GM18907 (cell line): ENCODE measurements around the gene OCEL1.

Source experiments
- ATAC-seq: cut with Tn5 transposase; IDR thresholded peaks from one replicate; pipeline ENCODE4 v1.9.1; 2021; ENCODE audit warnings: mild to moderate bottlenecking, moderate library complexity; ENCODE audit not compliant: unreplicated experiment

Gene OCEL1

GRCh38 chr19:17237747-17238706 lies 12.0 kb downstream of the OCEL1 start:
- no peak for ATAC-seq

GRCh38 chr19:17240062-17240752 lies 14.2 kb downstream of the OCEL1 start:
- ATAC-seq: no peak

GRCh38 chr19:17240826-17241399 lies 14.9 kb downstream of the OCEL1 start:
- ATAC-seq: no peak

GRCh38 chr19:17242431-17243208 lies 16.6 kb downstream of the OCEL1 start:
- no peak for ATAC-seq

GRCh38 chr19:17243211-17243829 lies 17.3 kb downstream of the OCEL1 start:
- no peak for ATAC-seq

- no peak for ATAC-seq
These were observed 18.0 kb downstream of the OCEL1 start for GRCh38 chr19:17243830-17244617.

GRCh38 chr19:17244618-17245534 lies 18.9 kb downstream of the OCEL1 start:
- peak; percentile 10 for ATAC-seq

- no peak for ATAC-seq
These were observed 19.5 kb downstream of the OCEL1 start, which contains the start of gene NR2F6 for GRCh38 chr19:17245535-17245984. NR2F6 (minus strand) TSS chr19:17245919; CDS start chr19:17245220, 699 bp downstream.

GRCh38 chr19:17246681-17247425 lies 20.8 kb downstream of the OCEL1 start:
- no peak for ATAC-seq

GRCh38 chr19:17248011-17248776 lies 22.2 kb downstream of the OCEL1 start:
- ATAC-seq: no peak

GRCh38 chr19:17249887-17250548 lies 24.0 kb downstream of the OCEL1 start:
- no peak for ATAC-seq

GRCh38 chr19:17254636-17255035 lies 28.6 kb downstream of the OCEL1 start:
- no peak for ATAC-seq

GRCh38 chr19:17255150-17255621 lies 29.2 kb downstream of the OCEL1 start:
- no peak for ATAC-seq

- no peak for ATAC-seq
These were observed 30.1 kb downstream of the OCEL1 start for GRCh38 chr19:17256130-17256529.

GRCh38 chr19:17259118-17259780 lies 33.2 kb downstream of the OCEL1 start:
- no peak for ATAC-seq

- ATAC-seq: no peak
These were observed 33.9 kb downstream of the OCEL1 start for GRCh38 chr19:17259934-17260333.
